Motor neuron (in vitro differentiated cells): ENCODE results near the gene LRRC26. TPM values are rescaled to one million over a fixed set of nuclear protein-coding genes. Genes with fewer than 3 reads are reported as not detected.
A peak's percentile ranks its signal among the peaks of the same experiment; 100 is the strongest.

Experiments used
- ATAC-seq, 8 experiments: fragments of 200-7000 bp; cut with Tn5 transposase; replicated peaks in 6 of 8; 2 replicates each; pipeline ENCODE4 v1.8.0; 2021; ENCODE audit warnings: mild to moderate bottlenecking in 8 of 8, moderate library complexity in 8 of 8
- H3K27ac ChIP-seq, 2 donors: fragments of 250-450 bp; sonication (Bioruptor Pico); 2 replicates each; pipeline ENCODE4 v1.9.0; 2021; ENCODE audit warnings: antibody characterized with exemption in 2 of 2, mild to moderate bottlenecking in 2 of 2, moderate library complexity in 1 of 2
- H3K4me1 ChIP-seq, 2 donors: fragments of 250-450 bp; sonication (Bioruptor Pico); replicated peaks in 1 of 2; 2 replicates each; pipeline ENCODE4 v1.6.1; 2021; ENCODE audit warnings: antibody characterized with exemption in 2 of 2, mild to moderate bottlenecking in 2 of 2, moderate library complexity in 1 of 2
- H3K4me3 ChIP-seq, 5 donors: fragments of 250-450 bp; sonication (Bioruptor Pico); 2 replicates each; pipeline ENCODE4 v1.9.0; 2021; ENCODE audit warnings: antibody characterized with exemption in 5 of 5, mild to moderate bottlenecking in 5 of 5, moderate library complexity in 4 of 5
- WGBS, 10 experiments: fragments of 450-650 bp; shearing (Covaris generic); methylation state at CpG; one replicate each; pipeline ENCODE4 v1.0.0; 2022; 5-methylcytosine and 5-hydroxymethylcytosine counted together
- in situ Hi-C, 9 experiments: fragments of 400-800 bp; cut with MboI; loops; one replicate each; pipeline ENCODE4 v1.15.0; 2021; ENCODE audit warnings: low sequenced_read_pairs in 9 of 9, low pct_unique_long_range_greater_than_20kb in 2 of 9; ENCODE audit not compliant: unreplicated experiment in 9 of 9
- total RNA-seq, 8 experiments: library from RNA; unstranded; fragments of 300-600 nt; gene quantifications; 2 replicates each; pipeline versions ENCODE4 v1.2.3 to v1.2.4, GENCODE V29; 2022

The LRRC26 gene
- total RNA-seq, 8 experiments from 2014 or later: 0.17 to 1.00 (median 0.43) TPM; not detected in 5

DNA sequence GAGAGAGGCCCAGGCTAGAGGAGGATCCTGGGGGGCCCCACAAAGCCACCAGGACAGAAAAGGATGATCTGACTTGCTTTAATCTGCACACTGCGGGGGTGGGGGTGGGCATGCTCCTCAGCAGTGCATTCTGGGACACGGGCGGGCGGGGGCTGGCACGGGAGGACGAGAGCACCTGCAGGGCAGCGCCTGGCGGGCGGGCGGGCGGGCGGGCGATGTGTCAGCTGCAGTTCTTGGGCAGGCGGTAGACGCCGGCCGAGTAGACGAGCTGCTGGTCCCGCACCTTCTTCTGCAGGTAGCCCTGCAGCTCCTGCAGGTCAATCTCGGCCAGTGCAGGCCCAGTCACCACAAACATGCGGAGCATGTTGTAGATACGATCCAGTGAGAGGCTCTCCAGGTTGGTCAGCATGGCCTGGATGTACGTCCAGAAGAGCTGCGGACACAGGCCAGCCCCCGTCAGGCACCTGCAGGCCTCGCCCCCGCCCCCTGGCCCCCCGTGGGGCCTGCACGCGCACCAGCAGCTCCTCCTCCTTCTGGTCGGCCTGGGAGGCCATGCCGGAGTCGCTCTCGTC is 5.0 kb upstream of the LRRC26 start:
- in situ Hi-C loops: no loop called here
- WGBS, 10 experiments: 6% methylated on average over 3 of the region's 34 CpGs; no CpG with 5 or more reads in 9 of the 10 experiments
- Histone ChIP-seq H3K4me1 (peaks cover 5 to 8% of the 10 kb centered on the region in 2 donors), H3K27ac (no peak overlapping the region), H3K4me3 (no peak overlapping the region)
- ATAC-seq: peak in 5 of 8 experiments; percentile 5 to 34 (median 24)

DNA sequence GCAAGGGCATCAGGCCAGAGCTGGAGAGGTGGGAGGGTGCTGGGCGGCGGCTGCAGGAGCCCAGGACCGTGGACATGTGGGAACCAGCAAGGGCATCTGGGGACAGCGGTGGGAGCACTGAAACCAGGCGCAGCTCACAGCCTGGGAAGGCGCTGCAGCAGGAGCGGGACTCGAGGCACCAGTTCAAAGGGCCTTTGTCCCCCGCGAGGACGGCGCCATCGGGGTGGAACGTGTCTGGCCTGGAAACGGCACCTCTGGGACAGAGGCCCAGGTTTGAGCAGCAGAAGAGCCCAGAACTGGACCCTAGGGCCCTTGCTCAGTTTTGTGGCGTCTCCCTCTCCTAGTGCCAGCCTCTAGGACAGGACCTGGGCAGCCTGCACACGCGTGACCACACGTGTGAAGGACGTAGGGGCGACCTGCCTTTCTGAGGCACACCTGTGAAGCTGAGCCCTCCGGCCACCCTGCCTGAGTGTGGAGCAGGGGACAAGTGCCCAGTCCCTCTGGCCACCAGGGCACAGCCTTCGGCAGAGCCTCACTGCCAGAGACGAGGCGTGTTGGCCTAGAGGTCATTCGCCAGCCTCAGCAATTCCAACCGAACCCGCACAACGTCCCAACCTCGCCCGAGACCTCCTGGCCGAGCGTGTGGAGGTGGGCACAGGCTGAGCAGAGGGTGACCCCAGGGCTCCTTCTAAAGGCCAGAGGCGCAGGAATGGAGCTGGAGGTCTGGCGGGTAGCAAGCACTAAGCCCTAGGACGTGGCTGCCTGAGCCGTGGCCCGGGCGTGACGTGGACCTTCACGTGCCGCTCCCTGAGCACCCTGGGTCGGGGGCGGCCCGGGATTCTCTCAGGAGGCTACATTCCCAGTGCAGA is 4.2 kb upstream of the LRRC26 start:
- peak in 3 of 8 experiments; percentile 4 to 24 (median 23) for ATAC-seq
- Histone ChIP-seq H3K4me3 (no peak overlapping the region), H3K27ac (no peak overlapping the region), H3K4me1 (peaks cover 5 to 8% of the 10 kb centered on the region in 2 donors)
- in situ Hi-C loops: no loop called here
- 50 to 85% (median 52%) methylated on average over 6 to 18 of the region's 45 CpGs; no CpG with 5 or more reads in 7 of the 10 experiments for WGBS, 10 experiments

DNA sequence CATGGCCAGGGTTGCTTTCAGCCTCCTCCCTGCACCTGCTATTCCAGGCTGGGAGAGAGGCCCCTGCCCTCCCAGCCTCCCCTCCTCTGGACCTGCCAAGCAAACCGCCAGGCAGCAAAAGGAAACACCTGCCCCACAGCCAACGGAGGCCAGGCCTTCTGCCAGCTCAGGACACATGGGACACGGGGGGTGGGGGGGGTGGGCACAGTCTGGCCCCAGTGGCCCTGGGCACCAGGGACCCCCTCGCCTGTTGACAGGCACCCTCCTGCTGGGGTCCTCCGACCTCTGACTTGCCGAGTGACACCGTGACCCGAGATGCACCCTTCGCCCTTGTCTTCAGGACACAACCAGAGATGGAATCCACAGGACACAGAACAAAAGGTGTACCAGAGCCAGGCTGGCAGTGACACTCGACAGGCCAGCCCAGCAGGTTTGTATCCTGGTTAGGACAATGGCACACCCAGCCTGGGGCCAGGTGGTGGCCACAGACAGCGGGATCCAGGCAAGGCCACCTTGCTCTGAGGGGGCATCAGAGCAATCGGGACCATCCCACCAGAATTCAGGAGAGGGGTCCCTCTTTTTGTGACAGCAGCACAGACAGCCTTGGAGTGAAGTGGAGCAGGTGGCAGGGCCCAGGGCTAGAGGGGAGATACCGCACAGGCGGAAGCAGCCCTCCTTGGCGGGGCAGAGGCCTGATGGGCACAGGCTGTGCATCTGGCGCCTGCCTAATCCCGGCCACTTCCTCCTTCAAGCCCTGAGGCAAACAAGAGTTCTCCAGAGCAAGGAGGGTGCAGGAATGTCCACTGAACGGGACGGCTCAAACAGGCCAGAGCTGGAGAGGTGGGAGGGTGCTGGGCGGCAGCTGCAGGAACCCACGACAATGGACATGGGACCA is 3.3 kb upstream of the LRRC26 start:
- peak in 1 of 8 experiments; percentile 31 for ATAC-seq
- no peak overlapping the region for H3K27ac ChIP-seq
- in situ Hi-C loops: no loop called here

DNA sequence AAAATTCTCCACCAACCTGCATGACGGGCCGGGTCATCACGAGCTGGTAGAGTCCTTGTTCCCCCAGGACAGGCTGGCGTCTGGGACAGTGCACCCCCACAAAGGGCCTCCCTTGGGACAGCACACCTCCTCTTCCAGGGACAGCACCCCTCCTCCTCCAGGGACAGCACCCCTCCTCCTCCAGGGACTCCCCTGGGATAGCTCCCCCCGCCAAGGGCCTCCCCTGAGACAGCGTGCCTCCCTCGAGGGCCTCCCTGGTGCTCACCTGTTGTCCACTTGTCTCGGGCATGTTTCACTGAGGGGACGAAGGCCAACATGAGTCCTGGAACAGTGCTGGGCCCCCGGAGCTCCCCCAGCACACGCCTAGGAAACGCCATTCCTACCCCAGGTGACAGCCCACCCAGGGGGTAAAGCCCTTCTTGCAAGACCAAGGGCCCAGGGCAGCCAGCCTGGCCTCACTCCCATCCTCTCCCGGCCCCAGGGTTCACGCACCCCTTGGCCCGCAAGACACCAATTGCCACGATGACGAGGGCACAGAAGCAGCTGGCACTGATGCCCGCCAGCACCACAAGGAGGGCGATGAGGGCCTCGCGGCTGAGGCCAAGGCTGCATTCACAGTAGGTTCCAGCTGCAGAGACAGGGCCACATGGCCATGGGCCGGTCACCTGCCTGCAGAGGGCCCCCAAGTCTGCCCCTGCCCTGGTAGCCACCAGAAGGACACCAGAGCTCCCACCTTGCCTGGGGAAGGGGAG is 1.5 kb upstream of the LRRC26 start:
- no peak for ATAC-seq
- in situ Hi-C loops: no loop called here
- WGBS, 10 experiments: 20 to 80% (median 80%) methylated on average over 1 to 5 of the region's 22 CpGs; no CpG with 5 or more reads in 5 of the 10 experiments
- Histone ChIP-seq H3K27ac (no peak overlapping the region), H3K4me1 (peaks cover 18 to 19% of the 10 kb centered on the region in 2 donors), H3K4me3 (no peak overlapping the region)

More for the DNA sequence above, 3.3 kb upstream of the LRRC26 start:
- no peak overlapping the region for H3K4me3 ChIP-seq
- 0 to 100% (median 65%) methylated on average over 1 to 8 of the region's 21 CpGs; no CpG with 5 or more reads in 4 of the 10 experiments for WGBS, 10 experiments
- H3K4me1 ChIP-seq: peaks cover 5 to 8% of the 10 kb centered on the region in 2 donors

DNA sequence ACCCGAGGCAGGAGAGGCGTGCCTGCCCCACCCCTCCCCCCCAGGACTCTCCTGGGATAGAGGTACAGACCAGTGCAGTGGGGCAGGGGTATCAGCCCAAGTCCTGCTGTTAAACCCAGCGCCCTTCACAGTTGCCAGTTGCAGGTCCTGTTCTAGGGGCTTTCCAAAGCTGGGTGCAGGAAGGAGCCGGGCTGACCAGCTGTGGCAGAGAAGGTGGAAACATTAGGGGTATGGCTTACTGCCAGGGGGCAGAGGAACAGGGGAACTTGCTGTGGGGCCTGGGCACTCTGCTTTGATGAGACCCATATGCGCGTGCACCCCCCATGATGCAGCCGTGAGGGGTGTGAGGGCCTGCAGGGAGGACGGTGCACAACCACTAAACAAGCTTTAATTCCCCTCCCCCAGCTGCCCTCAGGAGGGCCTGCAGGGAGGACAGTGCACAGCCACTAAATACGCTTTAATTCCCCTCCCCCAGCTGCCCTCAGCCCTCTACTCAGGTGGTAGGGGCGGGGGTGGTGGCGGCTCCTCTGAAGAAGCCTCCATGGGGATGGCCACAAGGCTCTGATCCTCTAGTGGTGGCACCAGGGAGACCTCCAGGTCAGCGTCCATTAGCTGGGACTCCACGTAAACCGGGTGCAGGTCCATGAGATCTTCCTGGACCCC is 766 bp upstream of the LRRC26 start:
- Histone ChIP-seq H3K27ac (no peak overlapping the region), H3K4me3 (no peak overlapping the region)

DNA sequence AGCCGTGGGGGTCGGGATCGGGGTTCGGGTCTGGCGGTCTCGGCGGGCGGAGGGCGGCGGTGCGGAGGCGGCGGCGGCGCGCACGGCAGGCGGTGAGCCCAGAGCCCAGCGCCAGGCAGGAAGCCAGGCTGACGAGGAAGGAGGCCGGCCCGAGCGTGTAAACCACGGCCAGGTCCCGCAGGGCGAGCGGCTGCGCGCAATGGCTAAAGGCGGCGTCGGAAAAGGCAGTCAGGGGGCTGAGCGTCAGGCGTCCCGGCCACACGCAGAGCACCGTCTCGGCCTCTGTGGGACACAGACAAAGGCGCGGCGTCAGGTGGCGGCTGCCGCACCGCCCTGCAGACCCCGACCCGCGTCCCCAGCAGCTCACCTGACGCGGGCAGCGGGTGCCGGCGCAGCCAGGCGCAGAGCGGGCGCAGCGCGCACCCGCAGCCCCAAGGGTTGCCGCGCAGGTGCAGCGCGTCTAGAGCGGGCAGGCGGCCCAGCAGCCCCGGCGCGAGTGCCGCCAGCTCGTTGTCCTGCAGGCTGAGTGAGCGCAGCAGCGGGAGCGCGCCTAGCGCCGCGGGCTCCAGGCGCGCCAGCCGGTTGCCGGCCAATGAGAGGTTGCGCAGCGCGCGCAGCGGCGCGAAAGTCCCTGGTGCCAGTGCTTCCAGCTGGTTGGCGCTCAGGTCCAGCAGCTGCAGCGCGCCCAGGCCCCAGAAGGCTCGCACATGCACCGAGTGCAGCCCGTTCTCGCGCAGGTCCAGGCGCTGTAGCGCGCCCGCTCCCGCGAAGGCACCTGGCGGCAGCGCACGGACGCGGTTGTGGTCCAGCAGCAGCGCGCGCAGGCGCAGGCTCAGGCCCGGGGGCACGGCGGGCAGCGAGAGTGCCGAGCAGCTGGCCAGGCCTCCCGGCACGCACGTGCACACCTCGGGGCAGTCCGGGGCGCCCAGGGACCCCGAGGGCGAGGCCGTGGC is 671 bp downstream of the LRRC26 start:
- ATAC-seq: peak; percentile 10 to 67 (median 56)
- peaks cover 11 to 13% of the 10 kb centered on the region in 2 donors for H3K4me1 ChIP-seq
- WGBS, 10 experiments: 0 to 2% (median 0%) methylated on average over 2 to 9 of the region's 124 CpGs; no CpG with 5 or more reads in 7 of the 10 experiments
- in situ Hi-C loops: no loop called here
- H3K27ac ChIP-seq: peak overlapping the region; percentile 54 to 55
- peak overlapping the region; percentile 39 to 50 (median 44) for H3K4me3 ChIP-seq

More for the DNA sequence above, 766 bp upstream of the LRRC26 start:
- ATAC-seq: no peak
- 0 to 70% (median 26%) methylated on average over 1 to 3 of the region's 14 CpGs; no CpG with 5 or more reads in 6 of the 10 experiments for WGBS, 10 experiments
- peaks cover 18 to 19% of the 10 kb centered on the region in 2 donors for H3K4me1 ChIP-seq
- in situ Hi-C loops: no loop called here

DNA sequence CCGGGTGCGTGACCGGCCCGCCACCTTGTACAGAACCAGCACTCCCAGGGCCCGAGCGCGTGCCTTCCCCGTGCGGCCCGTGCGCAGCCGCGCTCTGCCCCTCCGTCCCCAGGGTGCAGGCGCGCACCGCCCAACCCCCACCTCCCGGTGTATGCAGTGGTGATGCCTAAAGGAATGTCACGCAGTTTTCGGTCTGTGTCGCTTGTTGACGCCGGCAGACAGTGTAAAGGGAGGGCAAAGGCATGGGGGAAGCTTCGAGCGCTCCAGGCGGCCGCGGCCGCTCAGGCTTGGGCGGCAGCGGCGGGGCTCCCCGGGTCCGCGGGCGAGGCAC is 1.3 kb downstream of the LRRC26 start:
- 0% methylated on average over 2 of the region's 36 CpGs; no CpG with 5 or more reads in 9 of the 10 experiments for WGBS, 10 experiments
- peak; percentile 4 to 63 (median 52) for ATAC-seq
- Histone ChIP-seq H3K4me1 (peaks cover 13 to 17% of the 10 kb centered on the region in 2 donors), H3K27ac (peak overlapping the region; percentile 54 to 55), H3K4me3 (peak overlapping the region; percentile 39 to 50 (median 44))
- in situ Hi-C loops: no loop called here

DNA sequence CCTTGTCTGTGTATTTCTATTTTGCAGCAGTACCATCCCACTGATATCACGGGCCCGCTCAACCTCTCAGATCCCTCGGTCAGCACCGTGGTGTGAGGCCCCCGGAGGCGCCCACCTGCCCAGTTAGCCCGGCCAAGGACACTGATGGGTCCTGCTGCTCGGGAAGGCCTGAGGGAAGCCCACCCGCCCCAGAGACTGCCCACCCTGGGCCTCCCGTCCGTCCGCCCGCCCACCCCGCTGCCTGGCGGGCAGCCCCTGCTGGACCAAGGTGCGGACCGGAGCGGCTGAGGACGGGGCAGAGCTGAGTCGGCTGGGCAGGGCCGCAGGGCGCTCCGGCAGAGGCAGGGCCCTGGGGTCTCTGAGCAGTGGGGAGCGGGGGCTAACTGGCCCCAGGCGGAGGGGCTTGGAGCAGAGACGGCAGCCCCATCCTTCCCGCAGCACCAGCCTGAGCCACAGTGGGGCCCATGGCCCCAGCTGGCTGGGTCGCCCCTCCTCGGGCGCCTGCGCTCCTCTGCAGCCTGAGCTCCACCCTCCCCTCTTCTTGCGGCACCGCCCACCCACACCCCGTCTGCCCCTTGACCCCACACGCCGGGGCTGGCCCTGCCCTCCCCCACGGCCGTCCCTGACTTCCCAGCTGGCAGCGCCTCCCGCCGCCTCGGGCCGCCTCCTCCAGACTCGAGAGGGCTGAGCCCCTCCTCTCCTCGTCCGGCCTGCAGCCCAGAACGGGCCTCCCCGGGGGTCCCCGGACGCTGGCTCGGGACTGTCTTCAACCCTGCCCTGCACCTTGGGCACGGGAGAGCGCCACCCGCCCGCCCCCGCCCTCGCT is 1.9 kb downstream of the LRRC26 start:
- H3K27ac ChIP-seq: peak overlapping the region; percentile 55 to 74
- peak; percentile 26 to 79 (median 66) for ATAC-seq
- WGBS, 10 experiments: no CpG with 5 or more reads among the region's 57 CpGs
- peak overlapping the region; percentile 39 to 50 (median 44) for H3K4me3 ChIP-seq
- peaks cover 17 to 22% of the 10 kb centered on the region in 2 donors for H3K4me1 ChIP-seq
- in situ Hi-C loops: no loop called here

DNA sequence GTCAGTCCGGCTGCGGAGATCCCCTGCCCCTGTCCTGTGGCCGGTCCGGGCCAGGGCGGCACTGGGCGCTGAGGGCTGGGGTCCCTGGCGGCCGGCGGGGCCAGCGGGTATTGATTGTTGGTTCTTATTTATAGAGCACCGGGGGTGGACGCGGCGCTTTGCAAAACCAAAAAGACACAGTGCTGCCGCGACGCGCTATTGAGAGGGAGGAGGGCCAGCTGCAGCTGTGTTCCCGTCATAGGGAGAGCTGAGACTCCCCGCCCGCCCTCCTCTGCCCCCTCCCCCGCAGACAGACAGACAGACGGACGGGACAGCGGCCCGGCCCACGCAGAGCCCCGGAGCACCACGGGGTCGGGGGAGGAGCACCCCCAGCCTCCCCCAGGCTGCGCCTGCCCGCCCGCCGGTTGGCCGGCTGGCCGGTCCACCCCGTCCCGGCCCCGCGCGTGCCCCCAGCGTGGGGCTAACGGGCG is 2.5 kb downstream of the LRRC26 start:
- WGBS, 10 experiments: no CpG with 5 or more reads among the region's 44 CpGs
- Histone ChIP-seq H3K4me3 (peak overlapping the region; percentile 39 to 50 (median 44)), H3K27ac (peak overlapping the region in 1 of 2 donors; percentile 74), H3K4me1 (peaks cover 19 to 29% of the 10 kb centered on the region in 2 donors)
- in situ Hi-C loops: no loop called here
- ATAC-seq: peak in 1 of 8 experiments; percentile 5
